HG03565 (cell line): ENCODE data around the gene DSCAM.
"Not testable (repeated sequence)": the region's sequence is repeated elsewhere in the genome, so short reads cannot be mapped to it uniquely, and the experiment has no call there.

Experiments
- ATAC-seq: cut with Tn5 transposase; IDR thresholded peaks from one replicate; pipeline ENCODE4 v1.9.1; 2021; ENCODE audit warnings: mild to moderate bottlenecking, moderate library complexity; ENCODE audit not compliant: unreplicated experiment

DSCAM gene

DNA sequence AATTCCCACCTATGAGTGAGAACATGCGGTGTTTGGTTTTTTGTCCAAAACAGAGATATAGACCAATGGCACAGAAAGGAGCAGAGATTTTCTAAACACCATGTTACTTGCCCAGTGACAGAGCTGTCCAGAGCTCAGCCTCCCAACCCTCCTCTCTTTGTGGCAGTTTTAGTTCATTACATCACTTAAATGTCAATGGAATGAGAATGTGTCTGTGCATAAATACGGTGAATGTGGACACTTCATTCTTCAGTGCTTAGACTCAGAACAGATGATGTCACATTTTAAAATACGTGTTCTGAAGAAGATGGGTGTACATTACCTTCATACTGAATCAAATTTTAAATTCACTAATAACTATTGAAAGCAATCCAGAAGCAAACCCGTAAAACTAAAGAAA, 374.9 kb downstream of the DSCAM start:
- ATAC-seq, result no peak

DNA sequence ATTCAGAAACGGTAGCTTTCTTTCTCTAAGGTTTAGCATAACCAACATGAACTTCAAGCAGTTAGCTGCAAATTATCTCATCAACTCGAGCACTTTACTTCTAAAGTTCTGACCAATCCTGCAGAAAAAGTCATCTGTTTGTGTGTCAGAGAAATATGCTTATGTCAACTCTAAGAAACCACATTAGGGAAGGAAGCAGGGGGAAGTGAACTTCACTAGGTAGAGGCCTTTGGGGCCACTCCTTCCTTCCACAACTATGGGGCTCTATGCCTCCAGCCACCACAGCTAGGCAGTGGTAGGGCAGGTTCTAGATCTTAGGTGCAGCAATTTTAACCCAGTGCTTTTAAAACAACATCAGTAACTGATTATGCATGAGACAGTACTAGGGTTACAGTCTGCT, 375.9 kb downstream of the DSCAM start:
- ATAC-seq, result no peak

DNA sequence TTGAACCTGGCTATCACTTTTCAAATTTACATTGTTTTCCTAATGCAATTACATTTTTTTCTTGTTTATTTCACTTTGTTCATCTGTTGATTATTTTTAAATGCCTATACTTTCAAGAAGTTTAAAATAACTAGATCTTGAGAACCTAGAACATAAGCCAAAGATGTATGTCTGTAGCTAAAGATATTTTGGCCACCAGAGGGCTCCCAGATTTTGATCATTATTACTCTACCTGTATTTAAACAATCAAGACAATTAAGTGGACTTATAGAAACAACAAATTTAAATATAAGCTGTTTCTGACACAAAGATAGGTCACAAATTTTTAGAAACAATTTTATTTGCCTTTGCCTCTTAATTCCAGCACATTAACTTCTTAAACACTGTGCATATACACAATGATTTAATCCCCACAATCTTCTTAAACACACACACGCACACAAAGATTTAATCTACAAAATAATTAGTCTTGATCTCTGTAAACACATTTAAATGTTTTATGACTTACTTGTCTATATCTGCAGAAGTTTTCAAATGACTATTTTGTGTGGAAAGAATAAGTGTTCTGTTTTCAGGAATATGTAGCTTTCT, 380.0 kb downstream of the DSCAM start:
- ATAC-seq, result no peak

DNA sequence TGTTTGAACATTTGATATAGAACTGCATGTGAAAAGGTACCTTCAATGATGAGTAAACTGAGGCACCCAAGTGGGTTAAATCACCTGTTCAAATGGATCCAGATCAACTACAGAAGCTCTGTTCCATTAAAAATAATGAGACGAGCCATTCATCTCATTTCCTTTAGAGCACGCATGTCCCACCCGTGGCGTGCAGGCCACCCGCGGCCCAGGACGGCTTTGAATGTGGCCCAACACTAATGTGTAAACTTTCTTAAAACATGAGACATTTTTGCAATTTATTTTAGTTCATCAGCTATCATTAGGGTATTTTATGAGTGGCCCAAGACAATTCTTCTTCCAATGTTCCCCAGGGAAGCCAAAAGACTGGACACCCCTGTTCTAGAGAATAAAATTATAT, 381.6 kb downstream of the DSCAM start:
- no peak for ATAC-seq

DNA sequence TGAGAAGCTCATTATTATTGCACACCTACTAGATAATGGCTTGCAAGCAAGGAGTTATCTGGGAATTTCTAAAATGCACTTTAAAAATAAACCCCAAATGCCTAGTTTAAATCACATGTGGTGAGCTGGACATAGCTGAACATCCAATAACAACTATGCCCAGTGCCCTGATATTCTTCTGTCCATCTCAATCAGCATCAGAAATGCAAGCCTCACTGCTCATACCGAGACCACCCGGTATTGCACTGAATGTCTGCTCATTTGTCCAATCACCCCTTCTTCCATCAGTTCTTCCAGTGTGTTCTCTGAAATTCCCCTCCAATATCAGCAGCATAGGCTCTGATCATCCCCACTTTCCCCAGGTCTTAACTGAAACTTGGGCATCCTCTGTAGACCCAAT, 383.8 kb downstream of the DSCAM start:
- ATAC-seq, result no peak

DNA sequence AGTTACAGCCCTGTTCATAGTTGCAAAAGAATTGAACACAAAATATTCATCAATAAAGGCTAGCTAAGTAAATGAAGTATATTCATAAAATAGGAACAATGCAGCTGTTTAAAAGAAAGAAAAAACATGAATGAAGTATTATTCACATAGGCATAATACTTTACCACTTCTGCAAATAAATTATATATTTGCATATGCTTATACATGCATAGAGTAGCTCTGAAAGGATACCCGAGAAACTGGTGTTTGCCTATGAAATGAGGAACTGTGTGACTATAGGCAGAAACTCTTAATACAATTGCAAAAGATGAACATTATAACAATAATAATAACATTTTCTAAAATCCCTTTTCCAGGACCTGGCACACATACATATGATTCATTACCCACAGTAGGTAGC, 385.9 kb downstream of the DSCAM start:
- no peak for ATAC-seq

DNA sequence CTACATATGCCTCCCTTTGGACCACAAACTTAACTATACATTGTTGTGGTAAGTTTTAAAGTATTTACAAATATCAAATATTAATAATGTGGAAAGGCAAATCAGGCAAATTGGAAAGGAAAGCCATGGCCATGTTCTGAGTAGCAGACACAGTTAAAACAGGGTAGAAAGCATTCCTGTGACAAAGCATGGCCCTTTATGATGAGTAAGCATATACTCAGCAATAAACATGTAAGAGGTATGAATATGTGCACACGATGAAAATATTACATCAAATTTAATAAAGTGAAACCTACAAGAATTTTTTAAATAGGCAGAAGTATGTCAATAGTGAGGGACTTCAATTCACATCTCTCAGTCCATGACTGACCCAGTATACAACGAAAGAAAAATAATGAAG, 389.2 kb downstream of the DSCAM start:
- ATAC-seq, result no peak

DNA sequence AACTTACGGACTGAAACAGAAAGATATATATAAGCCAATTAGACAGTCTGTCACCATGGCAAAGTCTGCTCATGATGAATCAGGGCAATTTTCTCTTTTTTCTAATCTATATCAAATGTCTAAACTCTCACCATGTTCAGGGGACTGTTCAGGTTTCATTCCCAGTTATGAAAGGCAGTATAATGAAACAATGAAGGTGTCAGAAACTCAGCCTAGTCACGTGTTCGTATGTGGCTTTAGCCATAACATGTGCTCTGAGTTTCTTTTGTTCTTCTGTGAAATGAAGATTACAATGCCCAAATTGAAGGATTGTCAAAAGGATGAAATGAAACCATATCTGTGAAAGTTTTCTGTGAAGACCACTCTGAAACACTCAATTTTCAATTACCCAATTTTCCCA, 392.9 kb downstream of the DSCAM start:
- no peak for ATAC-seq

DNA sequence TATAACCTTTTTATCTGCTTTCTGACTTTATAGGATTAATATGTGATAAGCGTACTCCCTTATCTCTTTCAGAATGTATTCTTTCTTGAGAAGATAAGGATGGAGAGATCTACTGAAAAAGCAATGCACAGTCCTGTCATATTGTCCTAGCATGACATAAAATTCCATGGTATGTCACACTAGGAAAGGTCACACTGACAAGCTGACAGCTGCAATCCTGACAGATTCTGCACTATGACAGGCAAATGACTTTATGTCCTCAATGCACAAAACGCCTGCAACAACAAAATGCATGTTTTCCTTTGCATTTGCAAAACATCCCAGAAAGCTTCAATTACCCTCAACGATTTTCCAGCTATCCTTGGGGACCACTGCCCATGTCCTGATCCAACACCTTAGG, 393.8 kb downstream of the DSCAM start:
- no peak for ATAC-seq

DNA sequence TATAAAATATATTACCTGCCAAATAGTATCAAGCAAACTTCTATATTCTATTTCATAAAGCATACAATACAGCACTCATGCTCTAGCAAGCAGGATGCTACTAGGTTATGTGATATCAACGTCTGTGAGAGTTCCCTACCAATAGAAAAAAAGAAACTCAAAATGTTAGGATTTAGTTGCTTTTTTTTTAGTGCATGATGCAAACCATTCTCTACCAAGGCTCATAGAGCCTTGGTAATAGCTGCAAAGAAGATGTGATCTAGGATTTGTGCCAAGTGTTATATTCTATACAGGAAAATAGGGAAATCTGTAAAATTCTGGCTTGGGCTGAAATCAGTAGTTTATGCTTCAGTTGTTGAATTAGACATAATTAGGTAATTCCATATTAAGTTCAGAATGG, 394.4 kb downstream of the DSCAM start:
- no peak for ATAC-seq

DNA sequence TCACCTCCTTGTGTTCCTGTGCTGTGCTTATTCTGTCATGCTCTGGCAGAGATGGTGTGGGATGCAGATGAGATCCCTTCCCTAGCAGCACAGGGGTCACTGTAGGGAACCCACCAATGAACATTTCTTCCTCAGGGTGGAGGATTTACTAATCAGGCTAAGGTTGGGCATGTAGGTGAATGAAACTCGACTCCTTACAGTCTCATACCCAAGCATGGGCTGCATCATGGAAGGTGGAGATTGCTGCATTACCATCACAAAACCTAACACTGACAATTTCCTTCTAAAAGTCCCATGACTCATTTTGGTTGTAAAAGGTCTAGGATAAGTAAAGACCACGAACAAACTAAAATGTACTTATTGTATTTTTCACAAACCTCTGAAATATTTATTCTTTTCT, 399.9 kb downstream of the DSCAM start:
- no peak for ATAC-seq

DNA sequence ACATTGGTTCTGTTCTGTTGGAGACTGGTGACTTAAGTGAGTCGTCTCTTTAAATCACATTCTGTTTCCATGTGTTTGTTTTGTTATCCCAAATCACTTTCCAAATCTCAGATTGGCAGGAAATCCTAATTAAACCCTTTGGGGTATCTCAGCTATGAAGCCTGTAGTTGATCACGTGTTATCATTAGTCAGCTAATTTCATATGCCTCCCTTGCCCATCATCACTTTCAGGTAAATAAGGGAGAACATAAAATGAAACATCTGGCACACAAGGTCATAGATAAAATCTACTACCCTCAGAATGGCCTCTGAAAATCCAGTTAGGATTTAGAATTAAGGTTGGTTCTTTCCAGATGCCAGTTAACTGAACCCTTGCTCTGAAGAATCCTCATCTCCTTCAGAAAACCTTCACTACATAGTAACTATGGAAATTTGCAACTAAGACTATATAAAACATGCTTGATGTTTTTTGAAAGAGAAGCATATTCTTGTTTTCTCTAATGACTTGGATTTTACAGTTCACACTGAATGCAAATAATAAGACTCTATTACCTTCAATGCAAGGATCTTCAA, 401.5 kb downstream of the DSCAM start:
- ATAC-seq, result no peak

DNA sequence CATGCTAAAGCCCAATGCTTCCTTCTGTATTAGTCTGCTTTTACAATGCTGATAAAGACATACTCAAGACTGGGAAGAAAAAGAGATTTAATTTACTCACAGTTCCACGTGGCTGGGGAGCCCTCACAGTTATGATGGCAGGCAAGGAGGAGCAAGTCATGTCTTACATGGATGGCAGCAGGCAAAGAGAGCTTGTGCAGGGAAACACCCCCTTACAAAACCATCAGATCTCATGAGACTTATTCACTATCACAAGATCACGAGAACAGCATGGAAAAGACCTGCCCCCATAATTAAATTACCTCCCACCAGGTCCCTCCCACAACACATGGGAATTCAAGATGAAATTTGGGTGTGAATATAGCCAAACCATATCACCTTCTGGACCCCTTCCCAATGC, 407.4 kb downstream of the DSCAM start:
- ATAC-seq, result not testable (repeated sequence)

DNA sequence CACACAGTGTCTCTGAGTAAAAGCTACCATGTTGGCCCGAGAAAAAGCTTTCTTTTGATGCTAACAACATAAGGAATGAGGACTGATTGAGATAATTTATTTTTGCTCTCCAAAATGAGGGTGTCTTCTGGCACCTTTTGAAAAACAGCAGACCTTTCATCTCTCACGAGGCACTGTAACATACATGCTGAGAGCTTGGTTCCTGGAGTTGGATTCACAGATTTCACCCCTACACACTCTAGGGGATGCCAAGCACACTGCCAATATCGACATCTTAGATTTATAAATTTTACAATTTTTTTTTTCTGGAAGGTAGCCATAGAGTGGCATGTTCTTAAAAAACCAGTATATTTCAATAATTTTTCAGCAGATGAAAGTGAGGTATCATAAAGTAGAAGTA, 408.3 kb downstream of the DSCAM start:
- ATAC-seq, result no peak

DNA sequence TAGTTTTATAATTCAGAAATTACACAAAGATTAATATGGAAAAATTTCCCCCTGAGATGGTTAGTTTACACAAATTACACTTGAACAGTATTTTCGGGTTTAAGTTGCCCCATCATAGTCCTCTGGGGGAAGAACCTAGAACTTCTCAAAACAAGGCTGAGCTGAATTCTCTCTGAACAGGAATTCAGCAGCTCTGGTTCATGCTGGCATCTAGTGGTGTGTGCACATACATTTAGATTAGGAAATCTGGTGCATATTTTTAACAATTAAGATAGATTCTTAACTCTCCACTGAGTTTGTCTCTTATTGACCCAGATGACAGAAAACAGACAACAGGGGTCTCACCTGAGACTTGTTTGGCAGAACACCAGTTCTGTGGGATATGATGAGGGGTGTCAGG, 410.7 kb downstream of the DSCAM start:
- no peak for ATAC-seq

DNA sequence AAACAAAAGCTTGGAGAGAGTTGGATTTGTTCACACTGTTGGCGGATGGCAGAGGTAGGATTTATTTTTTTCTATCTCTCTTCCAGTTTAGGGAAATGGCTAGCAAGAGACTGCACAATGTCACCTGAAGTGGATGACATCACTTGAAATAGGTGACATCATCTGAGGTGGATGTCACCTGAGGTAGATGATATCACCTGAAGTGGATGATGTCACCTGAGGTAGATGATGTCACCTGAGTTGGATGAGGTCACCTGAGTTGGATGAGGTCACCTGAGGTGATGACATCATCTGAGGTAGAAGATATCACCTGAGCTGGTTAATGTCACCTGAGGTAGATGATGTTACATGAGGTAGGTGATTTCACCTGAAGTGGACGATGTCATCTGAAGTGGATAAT, 413.4 kb downstream of the DSCAM start:
- ATAC-seq, result no peak

DNA sequence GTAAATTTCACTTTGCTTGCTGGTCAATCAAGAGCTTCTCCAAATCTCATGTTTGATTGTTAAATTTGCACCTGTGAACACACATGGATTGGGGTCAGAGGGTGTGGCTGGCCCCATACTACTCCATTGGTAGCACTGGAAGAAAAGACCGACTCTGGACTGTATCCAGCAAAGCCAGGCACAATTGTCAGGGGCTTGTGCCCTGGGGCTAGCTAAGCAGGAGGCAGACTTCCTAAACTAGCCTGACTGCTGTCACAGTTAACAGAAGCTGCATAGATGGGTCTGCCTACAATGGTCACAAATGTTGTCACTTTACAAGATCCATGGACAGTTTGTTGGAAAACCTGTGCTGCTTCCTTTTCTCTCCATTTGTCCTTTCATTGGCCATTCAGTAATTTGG, 421.0 kb downstream of the DSCAM start:
- ATAC-seq, result no peak

DNA sequence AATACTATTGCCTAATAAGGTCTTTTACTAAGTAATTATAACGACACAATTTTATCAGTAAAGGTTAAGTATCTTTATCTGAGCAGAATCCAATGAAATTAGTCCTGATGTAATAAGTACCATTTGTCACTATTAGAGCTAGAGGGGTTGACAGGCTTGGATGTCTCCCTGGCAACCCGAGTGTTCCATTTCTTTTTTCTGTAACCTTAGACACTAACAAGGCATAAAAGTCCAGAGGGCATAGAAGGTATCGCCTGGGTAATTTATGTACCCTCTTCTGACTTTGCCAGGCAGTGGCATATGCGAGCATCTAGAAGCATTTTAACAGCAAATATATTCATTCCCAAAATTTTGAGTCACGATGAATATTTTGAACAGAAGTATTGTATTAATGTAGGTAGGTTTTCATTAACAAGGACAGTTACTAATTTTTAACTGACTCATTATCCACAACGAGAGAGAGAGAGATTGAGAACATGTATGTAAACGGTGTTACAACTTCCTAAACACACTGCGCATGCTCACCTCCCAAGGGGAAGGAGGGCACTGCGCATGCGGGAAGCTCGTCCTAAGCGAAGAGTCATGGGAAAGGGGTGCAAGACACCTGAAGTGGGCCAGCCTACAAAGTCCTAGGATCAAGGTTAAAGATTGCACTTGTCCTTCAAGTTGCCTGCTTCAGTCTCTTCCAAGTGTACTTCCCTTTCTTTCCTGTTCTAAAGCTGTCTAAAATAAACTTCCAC, 423.9 kb downstream of the DSCAM start:
- ATAC-seq, result no peak

DNA sequence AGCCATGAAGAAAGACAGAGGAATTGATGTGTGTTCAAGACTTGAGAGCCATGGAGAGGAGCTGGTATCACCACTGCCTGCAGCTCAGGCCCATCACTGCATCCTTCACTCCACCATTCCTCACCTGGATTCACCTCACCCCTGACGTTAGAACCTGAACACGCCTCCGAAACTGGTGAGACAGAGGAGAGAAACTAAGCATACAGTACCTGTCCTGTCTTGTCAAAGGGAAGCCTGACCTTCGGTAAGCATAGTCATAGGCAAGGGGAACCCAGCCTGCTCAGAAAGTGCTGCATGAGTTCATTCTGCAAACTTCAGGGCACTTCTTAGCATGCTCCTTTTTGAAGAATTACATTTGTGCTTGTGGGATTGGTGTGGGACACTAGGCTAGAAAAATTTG, 425.8 kb downstream of the DSCAM start:
- no peak for ATAC-seq

DNA sequence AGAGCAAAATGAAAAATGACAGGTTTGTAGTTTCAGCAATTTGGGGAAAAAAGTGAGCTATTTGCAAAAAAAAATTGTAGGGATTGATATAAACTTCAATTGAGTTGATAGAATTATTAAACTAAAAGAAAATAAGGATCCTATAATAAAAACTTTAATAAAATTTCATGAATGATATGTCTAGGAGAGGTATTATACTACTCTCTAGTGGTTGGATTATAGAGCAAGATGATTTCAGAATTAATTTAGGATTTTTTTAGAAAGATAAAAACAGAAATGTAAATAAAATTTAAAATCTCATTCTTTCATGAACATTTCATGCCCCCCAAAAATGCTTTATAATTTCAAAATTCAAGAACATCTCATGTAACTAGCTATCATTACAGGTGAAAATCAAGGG, 430.4 kb downstream of the DSCAM start:
- no peak for ATAC-seq

DNA sequence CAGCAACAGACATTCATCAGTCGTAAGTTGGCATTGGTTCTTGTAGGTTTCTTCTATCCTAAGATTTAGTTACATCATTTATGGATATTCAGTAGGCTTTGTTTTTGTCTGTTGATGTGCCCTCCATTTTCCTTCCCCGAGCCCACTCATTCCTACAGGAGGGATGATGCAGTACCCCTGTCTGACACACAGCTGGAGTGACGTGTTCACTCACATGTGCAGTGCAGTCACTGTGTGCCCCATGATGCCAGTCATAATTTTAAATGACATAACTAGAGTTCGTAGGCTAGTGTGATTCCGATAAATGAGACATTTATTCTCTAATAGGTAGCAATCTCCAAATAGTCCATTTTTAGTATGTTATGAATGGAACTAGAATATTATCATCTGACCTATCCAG, 438.4 kb downstream of the DSCAM start:
- ATAC-seq, result no peak

DNA sequence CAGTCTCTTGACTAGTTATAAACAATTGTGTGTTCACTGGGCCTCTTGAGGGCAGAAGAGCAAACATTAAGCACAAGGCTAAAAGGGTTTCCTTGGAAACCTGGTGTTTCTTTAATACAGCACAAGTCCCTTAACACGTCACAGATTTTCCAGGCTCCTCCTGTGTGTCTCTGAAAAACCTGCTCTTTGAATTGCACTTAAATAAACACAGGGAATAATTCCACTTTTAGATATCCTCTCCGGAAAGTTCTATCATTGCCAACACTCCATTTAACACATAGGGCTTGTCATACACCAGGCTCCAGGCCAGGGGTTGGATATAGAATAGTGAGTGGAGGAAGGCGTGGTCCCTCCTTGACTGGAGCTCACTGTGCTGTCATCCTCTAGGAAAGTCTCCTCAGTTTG, 442.6 kb downstream of the DSCAM start:
- ATAC-seq, result no peak
